ENCODE measurements around the gene STOML2. TPM values are rescaled to one million over a fixed set of nuclear protein-coding genes. Genes with fewer than 3 reads are reported as not detected.

Gene STOML2
- total RNA-seq, 3 donors from 2014 or later = 89.4 to 115 (median 101) TPM

- Histone ChIP-seq H3K27ac (peak within 1 kb of the TSS; percentile 88 to 92), H3K4me1 (peaks cover 0 to 18% of the 10 kb centered on the region in 2 donors), H3K27me3 (no peaks in the 10 kb centered on the region), H3K4me3 (peak within 1 kb of the TSS; percentile 60 to 76 (median 60)), H3K9me3 (no peaks in the 10 kb centered on the region), H3K36me3 (no peaks in the 10 kb centered on the region)
- intact Hi-C loops (cut with DNase I; ENCODE audit: low total_unique reads) = no loop called here
- DNase-seq (ENCODE audit: low spot score in 2 of 2) = peak; percentile 95 to 97
- no peak for TF ChIP-seq POLR2A (IDR thresholded peaks at IDR 0.05)
- peak; percentile 22 to 56 (median 43) for TF ChIP-seq POLR2AphosphoS5 (IDR thresholded peaks at IDR 0.05)
Observed at GRCh38 chr9:35115680-35116538, 13.0 kb upstream of the STOML2 start, which contains the start of gene ATOSB. TSS of gene ATOSB (minus strand) at chr9:35115862. CDS start at chr9:35108274, 7,588 bp downstream.

DNA sequence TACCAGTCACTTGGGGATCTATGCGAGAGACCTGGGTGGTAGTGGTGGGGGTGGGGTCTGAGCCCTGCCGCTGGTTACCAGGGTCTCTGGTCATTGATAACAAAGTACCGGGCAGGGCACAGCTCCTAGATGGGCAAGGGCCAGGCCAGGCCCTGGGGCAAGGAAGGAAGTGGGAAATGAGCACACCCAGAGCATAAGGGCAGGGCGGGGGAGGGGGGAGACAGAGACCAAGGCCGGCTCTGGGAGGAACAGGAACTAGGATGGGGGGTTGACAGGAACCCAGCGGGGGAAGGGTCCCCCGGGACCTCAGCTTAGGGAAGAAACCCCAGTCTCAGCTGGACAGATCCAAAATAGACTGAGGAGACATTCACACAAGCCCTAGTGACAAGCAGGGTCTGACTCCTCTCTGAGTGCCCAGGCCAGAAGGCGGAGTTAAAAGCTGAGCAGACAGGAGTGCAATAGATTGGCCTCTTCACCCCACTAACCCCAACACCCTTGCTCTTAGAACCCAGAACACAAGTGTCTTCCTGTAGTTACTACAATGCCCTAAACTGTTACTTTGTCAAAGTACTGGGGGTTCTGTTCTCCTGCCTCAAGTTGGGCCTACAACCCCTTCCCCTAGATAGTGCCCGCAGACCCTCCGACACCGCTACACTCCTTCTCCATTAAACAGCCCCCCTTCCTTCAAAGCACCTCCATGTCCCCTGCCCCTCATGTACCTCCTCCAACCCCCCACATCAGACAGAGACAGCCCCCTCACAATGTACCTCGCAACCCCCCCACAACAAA lies 12.1 kb upstream of the STOML2 start:
- intact Hi-C loops (cut with DNase I; ENCODE audit: low total_unique reads) = no loop called here
- TF ChIP-seq, protein P1, sequence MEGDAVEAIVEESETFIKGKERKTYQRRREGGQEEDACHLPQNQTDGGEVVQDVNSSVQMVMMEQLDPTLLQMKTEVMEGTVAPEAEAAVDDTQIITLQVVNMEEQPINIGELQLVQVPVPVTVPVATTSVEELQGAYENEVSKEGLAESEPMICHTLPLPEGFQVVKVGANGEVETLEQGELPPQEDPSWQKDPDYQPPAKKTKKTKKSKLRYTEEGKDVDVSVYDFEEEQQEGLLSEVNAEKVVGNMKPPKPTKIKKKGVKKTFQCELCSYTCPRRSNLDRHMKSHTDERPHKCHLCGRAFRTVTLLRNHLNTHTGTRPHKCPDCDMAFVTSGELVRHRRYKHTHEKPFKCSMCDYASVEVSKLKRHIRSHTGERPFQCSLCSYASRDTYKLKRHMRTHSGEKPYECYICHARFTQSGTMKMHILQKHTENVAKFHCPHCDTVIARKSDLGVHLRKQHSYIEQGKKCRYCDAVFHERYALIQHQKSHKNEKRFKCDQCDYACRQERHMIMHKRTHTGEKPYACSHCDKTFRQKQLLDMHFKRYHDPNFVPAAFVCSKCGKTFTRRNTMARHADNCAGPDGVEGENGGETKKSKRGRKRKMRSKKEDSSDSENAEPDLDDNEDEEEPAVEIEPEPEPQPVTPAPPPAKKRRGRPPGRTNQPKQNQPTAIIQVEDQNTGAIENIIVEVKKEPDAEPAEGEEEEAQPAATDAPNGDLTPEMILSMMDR (IDR thresholded peaks at IDR 0.05) = no peak
- peak in 1 of 2 donors; percentile 44 for DNase-seq (ENCODE audit: low spot score in 2 of 2)
- H3K36me3 ChIP-seq = no peaks in the 10 kb centered on the region
- H3K9me3 ChIP-seq = no peaks in the 10 kb centered on the region
- H3K4me3 ChIP-seq = peak overlapping the region; percentile 60 to 76 (median 60)
- peaks cover 0 to 25% of the 10 kb centered on the region in 2 donors for H3K4me1 ChIP-seq
- H3K27me3 ChIP-seq = no peaks in the 10 kb centered on the region
- peak overlapping the region; percentile 88 to 92 for H3K27ac ChIP-seq

DNA sequence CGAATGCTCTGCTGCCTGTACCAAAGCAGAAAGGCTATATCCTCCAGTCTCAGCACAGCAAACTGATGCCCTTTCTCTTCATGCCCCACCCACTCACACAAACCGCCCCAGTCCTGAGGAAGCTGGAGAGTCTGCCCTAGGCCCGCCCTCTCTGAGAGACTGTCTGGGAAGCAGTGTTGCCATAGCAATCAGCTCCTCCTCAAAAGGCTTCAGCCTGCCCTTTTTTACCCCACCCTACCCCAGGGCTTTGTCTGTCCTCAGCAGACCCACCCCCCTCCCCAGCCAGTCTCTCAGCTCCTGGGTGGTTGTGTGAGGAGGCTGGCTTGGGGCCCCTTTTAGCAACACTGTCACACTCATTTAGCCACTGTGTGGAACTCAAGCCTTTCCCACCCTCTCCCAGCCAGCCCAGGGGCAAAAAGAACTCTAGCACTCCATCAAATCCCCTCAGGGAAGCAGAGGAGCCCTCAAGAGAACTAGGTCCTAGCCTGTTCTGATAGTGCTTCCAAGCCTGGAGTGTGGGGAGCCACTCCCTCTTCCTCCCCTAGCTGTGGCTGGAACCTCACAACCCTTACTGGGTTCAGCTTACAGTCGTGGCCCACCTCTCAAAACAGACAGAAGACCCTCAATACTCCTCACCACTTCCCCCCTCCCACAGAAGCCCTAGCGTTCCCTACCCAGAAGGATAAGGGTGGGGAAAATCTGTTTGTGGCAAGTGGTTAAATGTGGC lies 11.3 kb upstream of the STOML2 start:
- TF ChIP-seq POLR2AphosphoS5 (IDR thresholded peaks at IDR 0.05) (no peak), POLR2A (IDR thresholded peaks at IDR 0.05) (no peak)
- TF ChIP-seq, protein P1 (IDR thresholded peaks at IDR 0.05) = no peak
- intact Hi-C loops (cut with DNase I; ENCODE audit: low total_unique reads) = no loop called here
- peak overlapping the region; percentile 88 to 92 for H3K27ac ChIP-seq
- H3K4me3 ChIP-seq = peak overlapping the region; percentile 60 to 76 (median 60)
- no peaks in the 10 kb centered on the region for H3K9me3 ChIP-seq
- peak in 1 of 2 donors; percentile 67 for DNase-seq (ENCODE audit: low spot score in 2 of 2)
- peaks cover 0 to 25% of the 10 kb centered on the region in 2 donors for H3K4me1 ChIP-seq
- no peaks in the 10 kb centered on the region for H3K27me3 ChIP-seq
- H3K36me3 ChIP-seq = no peaks in the 10 kb centered on the region

- H3K9me3 ChIP-seq = no peaks in the 10 kb centered on the region
- peak overlapping the region; percentile 85 to 87 for H3K27ac ChIP-seq
- intact Hi-C loops (cut with DNase I; ENCODE audit: low total_unique reads) = no loop called here
- TF ChIP-seq POLR2A (IDR thresholded peaks at IDR 0.05) (no peak), POLR2AphosphoS5 (IDR thresholded peaks at IDR 0.05) (no peak)
- TF ChIP-seq, protein P1 (IDR thresholded peaks at IDR 0.05) = no peak
- peaks cover 0 to 25% of the 10 kb centered on the region in 2 donors for H3K4me1 ChIP-seq
- no peak for DNase-seq (ENCODE audit: low spot score in 2 of 2)
- H3K27me3 ChIP-seq = no peaks in the 10 kb centered on the region
- no peaks in the 10 kb centered on the region for H3K36me3 ChIP-seq
- peak overlapping the region in 2 of 3 donors; percentile 76 to 83 for H3K4me3 ChIP-seq
Observed at GRCh38 chr9:35112257-35113020, 9.5 kb upstream of the STOML2 start.
